ENCODE data around the gene RNF10.
"Not testable (repeated sequence)": the region's sequence is repeated elsewhere in the genome, so short reads cannot be mapped to it uniquely, and the experiment has no call there.

RNF10 gene

GRCh38 chr12:120581998-120582397 lies 47.8 kb downstream of the RNF10 start:
- DNase-seq: no peak

- DNase-seq: peak; percentile 84 to 88
Measured at GRCh38 chr12:120583478-120584030, 49.4 kb downstream of the RNF10 start.

GRCh38 chr12:120584343-120585149 lies 50.4 kb downstream of the RNF10 start:
- peak; percentile 31 to 34 for DNase-seq

- no peak for DNase-seq
Measured at GRCh38 chr12:120586206-120586605, 52.0 kb downstream of the RNF10 start.

- no peak for DNase-seq
Measured at GRCh38 chr12:120586860-120587259, 52.7 kb downstream of the RNF10 start.

DNA sequence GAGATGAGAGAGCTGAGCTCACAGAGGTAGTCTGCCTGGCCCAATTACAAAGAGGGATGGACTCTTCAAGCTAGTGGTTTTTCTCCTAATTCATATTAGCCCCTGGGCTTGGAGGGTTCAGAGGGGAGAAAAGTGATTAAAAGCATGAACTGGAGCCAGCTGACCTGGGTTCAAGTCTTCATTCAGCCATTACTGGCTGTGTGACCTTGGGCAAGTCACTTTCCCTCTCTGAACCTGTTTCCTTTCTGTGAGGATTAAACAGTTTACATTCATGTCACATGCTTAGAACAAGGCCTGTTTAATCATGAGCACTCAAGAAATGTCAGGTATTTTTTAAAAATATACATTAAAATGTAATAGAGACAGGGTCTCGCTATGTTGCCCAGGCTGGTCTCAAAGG lies 54.2 kb downstream of the RNF10 start:
- DNase-seq: no peak

- DNase-seq: no peak
Measured at GRCh38 chr12:120588948-120589930, 55.1 kb downstream of the RNF10 start.

DNA sequence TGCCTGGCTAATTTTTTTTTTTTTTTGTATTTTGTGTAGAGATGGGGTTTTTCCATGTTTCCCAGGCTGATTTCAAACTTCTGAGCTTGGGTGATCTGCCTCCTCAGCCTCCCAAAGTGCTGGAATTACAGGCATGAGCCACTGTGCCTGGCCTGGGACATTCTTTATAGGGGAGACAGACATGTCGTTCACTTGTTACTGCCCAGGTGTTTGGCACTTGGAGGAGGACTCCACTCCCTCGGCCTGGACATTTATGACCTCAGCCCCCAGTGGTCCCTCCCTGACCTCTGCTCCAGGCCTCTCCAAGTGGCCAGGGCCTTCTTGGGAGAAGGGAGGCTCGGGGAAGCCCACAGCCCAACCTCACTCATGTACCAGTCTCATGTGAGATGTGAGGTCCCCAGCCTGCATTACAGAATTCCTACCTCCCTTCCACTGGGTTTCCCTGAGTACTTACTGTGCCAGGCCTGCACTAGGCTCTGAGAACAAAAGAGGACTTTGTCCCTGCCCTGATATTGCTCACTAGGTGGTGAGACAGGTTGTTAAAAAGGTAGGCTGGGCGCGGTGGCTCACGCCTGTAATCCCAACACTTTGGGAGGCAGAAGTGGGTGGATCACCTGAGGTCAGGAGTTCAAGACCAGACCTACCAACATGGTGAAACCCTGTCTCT lies 56.7 kb downstream of the RNF10 start:
- no peak for DNase-seq

- no peak for DNase-seq
Measured at GRCh38 chr12:120592121-120593049, 58.2 kb downstream of the RNF10 start.

GRCh38 chr12:120596901-120597300 lies 62.7 kb downstream of the RNF10 start:
- no peak for DNase-seq

GRCh38 chr12:120597861-120598260 lies 63.7 kb downstream of the RNF10 start:
- DNase-seq: no peak

GRCh38 chr12:120598674-120599463 lies 64.7 kb downstream of the RNF10 start:
- DNase-seq: peak; percentile 21 to 23

DNA sequence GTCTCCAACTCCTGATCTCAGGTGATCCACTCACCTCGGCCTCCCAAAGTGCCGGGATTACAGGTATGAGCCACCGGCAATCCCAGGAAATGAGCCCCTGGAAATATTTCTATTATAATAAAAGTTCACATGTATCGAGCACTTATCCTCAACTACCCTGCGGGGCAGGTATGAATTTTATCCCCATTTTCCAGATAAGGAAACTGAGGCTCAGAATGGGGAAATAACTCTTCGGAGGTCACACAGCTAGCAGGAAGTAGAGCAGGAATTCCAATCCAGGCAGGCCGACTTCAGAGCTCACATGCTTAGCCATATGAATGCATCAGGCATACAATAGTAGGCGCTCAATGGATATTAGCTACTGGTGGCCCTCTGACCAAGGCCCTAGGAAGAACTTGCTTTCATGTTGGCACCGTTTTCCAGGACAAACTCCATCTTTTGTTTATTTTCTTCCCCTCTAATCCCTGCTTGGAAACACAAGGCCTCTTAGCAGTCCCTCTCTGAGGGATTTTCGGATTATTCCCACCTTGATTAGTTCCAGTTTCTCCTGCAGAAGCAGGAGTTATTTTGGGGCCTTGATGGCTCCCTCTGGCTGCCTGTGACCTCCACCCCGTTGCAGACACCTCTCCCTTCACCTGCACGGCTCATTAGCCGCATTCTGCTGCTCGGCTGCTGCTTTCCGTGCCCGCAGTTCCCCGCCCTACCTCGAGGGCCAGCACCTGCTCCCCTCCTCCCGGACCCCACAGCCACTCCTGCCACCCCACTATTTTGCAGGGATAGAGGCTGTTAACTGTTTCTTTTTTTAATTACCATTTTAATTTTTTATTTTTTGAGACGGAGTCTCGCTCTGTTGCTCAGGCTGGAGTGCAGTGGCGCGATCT lies 65.8 kb downstream of the RNF10 start:
- no peak for DNase-seq

DNA sequence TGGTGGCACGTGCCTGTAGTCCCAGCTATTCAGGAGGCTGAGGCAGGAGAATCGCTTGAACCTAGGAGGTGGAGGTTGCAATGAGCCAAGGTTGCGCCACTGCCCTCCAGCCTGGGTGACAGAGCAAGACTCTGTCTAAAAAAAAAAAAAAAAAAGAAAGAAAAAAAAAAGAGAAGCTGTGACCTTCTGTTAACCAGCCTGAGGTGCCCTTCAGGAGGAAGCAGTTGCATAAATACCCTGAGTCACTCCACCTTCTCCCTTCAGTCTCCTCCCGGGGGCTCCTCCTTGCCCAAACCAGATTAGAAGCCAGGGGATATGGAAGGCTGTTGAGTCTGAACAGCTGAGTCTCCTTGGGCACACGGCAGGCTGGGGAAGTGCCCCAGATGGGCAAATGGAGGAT lies 68.3 kb downstream of the RNF10 start:
- peak; percentile 84 to 87 for DNase-seq

- no peak for DNase-seq
Measured at GRCh38 chr12:120610560-120610959, 76.4 kb downstream of the RNF10 start.

DNA sequence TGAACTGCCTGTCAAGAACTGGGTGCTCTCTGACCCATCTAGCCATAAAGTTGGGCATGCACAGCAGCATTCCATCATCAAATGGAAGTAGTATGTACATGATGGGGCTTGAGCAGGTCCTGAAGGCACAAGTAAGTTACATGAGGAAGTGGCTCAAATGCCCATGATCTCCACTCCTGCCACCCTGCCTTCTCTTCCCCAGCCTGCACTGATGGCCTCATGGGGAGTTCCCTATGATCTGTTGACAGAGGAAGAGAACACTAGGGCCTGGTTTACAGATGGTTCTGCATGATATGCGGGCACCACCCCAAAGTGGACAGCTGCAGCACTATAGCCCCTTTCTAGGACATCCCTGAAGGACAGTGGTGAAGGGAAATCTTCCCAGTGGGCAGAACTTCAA lies 77.4 kb downstream of the RNF10 start:
- DNase-seq: not testable (repeated sequence)

- DNase-seq: no peak
Measured at GRCh38 chr12:120614848-120615247, 80.7 kb downstream of the RNF10 start.

GRCh38 chr12:120617193-120617592 lies 83.0 kb downstream of the RNF10 start:
- DNase-seq: not testable (repeated sequence)

GRCh38 chr12:120617767-120618166 lies 83.6 kb downstream of the RNF10 start:
- DNase-seq: not testable (repeated sequence)
